CD4-positive, alpha-beta memory T cell (primary cell): ENCODE measurements around the gene LSP1. TPM values are rescaled to one million over a fixed set of nuclear protein-coding genes. Genes with fewer than 3 reads are reported as not detected.
A peak's percentile ranks its signal among the peaks of the same experiment; 100 is the strongest.

ENCODE experiments used
- CTCF ChIA-PET: fragments of 350-600 bp; sonication (Branson Sonifier 250); formaldehyde crosslinking; loops from one replicate; lab custom pipeline; 2021; ENCODE audit warnings: inconsistent platforms; ENCODE audit not compliant: partially characterized antibody; lab: Charles Lee
- POLR2A ChIA-PET: fragments of 350-600 bp; sonication (Branson Sonifier 250); formaldehyde crosslinking; loops from one replicate; lab custom pipeline; 2021; ENCODE audit not compliant: partially characterized antibody; lab: Charles Lee
- DNase-seq, 5 donors: peaks; one replicate each; pipeline versions ENCODE4 v3.0.0 to v3.0.0-alpha.2; 2020 to 2022; ENCODE audit warnings: mixed read lengths in 1 of 5
- H3K27ac ChIP-seq: one replicate; pipeline ENCODE4 v1.7.0; 2013; ENCODE audit warnings: low read depth, low read length
- H3K27me3 ChIP-seq: 2 replicates; pipeline ENCODE4 v1.7.0; 2013; ENCODE audit warnings: mild to moderate bottlenecking, low read length, moderate library complexity; ENCODE audit not compliant: insufficient read depth
- H3K36me3 ChIP-seq: 2 replicates; pipeline ENCODE4 v1.7.0; 2013; ENCODE audit warnings: mild to moderate bottlenecking, low read length, moderate library complexity; ENCODE audit not compliant: insufficient read depth
- H3K4me1 ChIP-seq: 2 replicates; pipeline ENCODE4 v1.7.0; 2013; ENCODE audit warnings: mild to moderate bottlenecking, low read length, moderate library complexity; ENCODE audit not compliant: insufficient read depth
- H3K4me3 ChIP-seq, 2 donors: one replicate each; pipeline ENCODE4 v1.7.0; 2013; ENCODE audit warnings: low read length in 2 of 2, mild to moderate bottlenecking in 1 of 2
- H3K9me3 ChIP-seq, 2 donors: one replicate each; pipeline ENCODE4 v1.7.0; 2013; ENCODE audit warnings: low read length in 2 of 2, control low read depth in 1 of 2; ENCODE audit not compliant: control insufficient read depth in 1 of 2
- H3K27ac Mint-ChIP-seq, 7 donors: one replicate each; pipeline ENCODE4 v1.8.0; 2020 to 2021; ENCODE audit warnings: mixed read lengths in 7 of 7, mild to moderate bottlenecking in 6 of 7, inconsistent platforms in 3 of 7, moderate library complexity in 3 of 7
- H3K27me3 Mint-ChIP-seq, 2 donors: one replicate each; pipeline ENCODE4 v1.8.0; 2020 to 2021; ENCODE audit warnings: mixed read lengths in 2 of 2
- H3K36me3 Mint-ChIP-seq, 2 donors: one replicate each; pipeline ENCODE4 v1.8.0; 2020 to 2021; ENCODE audit warnings: mixed read lengths in 2 of 2, inconsistent platforms in 1 of 2, mild to moderate bottlenecking in 1 of 2
- H3K4me1 Mint-ChIP-seq, 4 donors: one replicate each; pipeline ENCODE4 v1.8.0; 2020 to 2021; ENCODE audit warnings: mixed read lengths in 4 of 4, mild to moderate bottlenecking in 1 of 4
- H3K4me3 Mint-ChIP-seq, 8 donors: one replicate each; pipeline ENCODE4 v1.8.0; 2020 to 2021; ENCODE audit warnings: mixed read lengths in 8 of 8, mild to moderate bottlenecking in 7 of 8, moderate library complexity in 6 of 8, inconsistent platforms in 3 of 8
- H3K9me3 Mint-ChIP-seq, 8 donors: one replicate each; pipeline ENCODE4 v1.8.0; 2020 to 2021; ENCODE audit warnings: mixed read lengths in 8 of 8, mild to moderate bottlenecking in 5 of 8, inconsistent platforms in 3 of 8, moderate library complexity in 1 of 8
- intact Hi-C: fragments of 100-400 bp; cut with micrococcal nuclease; formaldehyde crosslinking; loops from one replicate; pipeline ENCODE4 v1.15.1; 2023
- polyA plus RNA-seq, 2 donors: library from polyadenylated mRNA; unstranded; fragments of 300-500 nt; fragmentation: Illumina TruSeq; gene quantifications; one replicate each; pipeline ENCODE4 v1.2.3, GENCODE V29; 2021
- total RNA-seq, 2 experiments: library from RNA; stranded (reverse); gene quantifications; one replicate each; pipeline ENCODE4 v1.2.3, GENCODE V29; 2021

The LSP1 gene
- total and polyA plus RNA-seq, 4 experiments from 2014 or later: 253 to 435 (median 325) TPM

- CTCF ChIA-PET: interaction anchor here (1.2 to 2.4 kb wide), 2 partner anchors 227 to 231 kb away, joined by 3 to 8 read pairs; no protein-coding TSS in a partner anchor
- intact Hi-C loops: no loop called here
- no peak overlapping the region for H3K27ac Mint-ChIP-seq
- POLR2A ChIA-PET: interaction anchor here (1.3 to 2.4 kb wide), 3 partner anchors 30 to 38 kb away, joined by 5 to 19 read pairs (median 6); partner anchors contain the start of gene PRR33
- Histone ChIP-seq H3K4me1 (no peaks in the 10 kb centered on the region), H3K36me3 (no peaks in the 10 kb centered on the region), H3K27ac (no peak overlapping the region), H3K27me3 (no peaks in the 10 kb centered on the region), H3K4me3 (no peak overlapping the region), H3K9me3 (no peaks in the 10 kb centered on the region)
- peak in 1 of 5 donors; percentile 26 for DNase-seq
- no peaks in the 10 kb centered on the region for H3K9me3 Mint-ChIP-seq
- peak overlapping the region in 1 of 8 donors; percentile 26 for H3K4me3 Mint-ChIP-seq
- H3K4me1 Mint-ChIP-seq: peaks cover 7 to 13% (median 11%) of the 10 kb centered on the region in 4 donors
- peaks cover 0 to 7% of the 10 kb centered on the region in 2 donors for H3K27me3 Mint-ChIP-seq
- H3K36me3 Mint-ChIP-seq: no peaks in the 10 kb centered on the region
These were observed 67.4 kb downstream of the LSP1 start for GRCh38 chr11:1920128-1920908.

GRCh38 chr11:1920909-1921573, 68.2 kb downstream of the LSP1 start:
- Mint-ChIP-seq H3K27me3 (peaks cover 0 to 7% of the 10 kb centered on the region in 2 donors), H3K4me3 (no peak overlapping the region), H3K36me3 (no peaks in the 10 kb centered on the region), H3K27ac (peak overlapping the region in 1 of 7 donors; percentile 40), H3K4me1 (peaks cover 4 to 8% (median 8%) of the 10 kb centered on the region in 4 donors), H3K9me3 (no peaks in the 10 kb centered on the region)
- Histone ChIP-seq H3K4me1 (no peaks in the 10 kb centered on the region), H3K36me3 (no peaks in the 10 kb centered on the region), H3K27ac (no peak overlapping the region), H3K27me3 (no peaks in the 10 kb centered on the region), H3K4me3 (no peak overlapping the region), H3K9me3 (no peaks in the 10 kb centered on the region)
- CTCF ChIA-PET: interaction anchor here (0.8 to 2.4 kb wide), 7 partner anchors 17 to 231 kb away, joined by 3 to 8 read pairs (median 4); no protein-coding TSS in a partner anchor
- POLR2A ChIA-PET: interaction anchor here (1.3 to 2.7 kb wide), 4 partner anchors 31 to 71 kb away, joined by 3 to 19 read pairs (median 7); partner anchors contain the start of gene PRR33
- intact Hi-C loops: no loop called here
- DNase-seq: peak in 1 of 5 donors; percentile 33

GRCh38 chr11:1921574-1922141, 68.8 kb downstream of the LSP1 start:
- Mint-ChIP-seq H3K36me3 (no peaks in the 10 kb centered on the region), H3K9me3 (no peaks in the 10 kb centered on the region), H3K4me3 (no peak overlapping the region), H3K27me3 (peaks cover 0 to 7% of the 10 kb centered on the region in 2 donors), H3K4me1 (peaks cover 4 to 8% (median 7%) of the 10 kb centered on the region in 4 donors), H3K27ac (peak overlapping the region in 2 of 7 donors; percentile 31 to 40)
- peak in 1 of 5 donors; percentile 25 for DNase-seq
- no peak overlapping the region for H3K27ac ChIP-seq
- H3K4me3 ChIP-seq: no peak overlapping the region
- no peaks in the 10 kb centered on the region for H3K4me1 ChIP-seq
- H3K36me3 ChIP-seq: no peaks in the 10 kb centered on the region
- ChIA-PET POLR2A (interaction anchor here (1.1 to 2.7 kb wide), 5 partner anchors 31 to 71 kb away, joined by 3 to 19 read pairs (median 5); partner anchors contain the start of gene PRR33), CTCF (interaction anchor here (0.8 to 2.4 kb wide), 9 partner anchors 18 to 230 kb away, joined by 3 to 8 read pairs (median 4); no protein-coding TSS in a partner anchor)
- intact Hi-C loops: no loop called here
- H3K27me3 ChIP-seq: no peaks in the 10 kb centered on the region
- no peaks in the 10 kb centered on the region for H3K9me3 ChIP-seq

- Histone ChIP-seq H3K4me3 (no peak overlapping the region), H3K27me3 (no peaks in the 10 kb centered on the region), H3K9me3 (no peaks in the 10 kb centered on the region), H3K4me1 (no peaks in the 10 kb centered on the region), H3K36me3 (no peaks in the 10 kb centered on the region), H3K27ac (no peak overlapping the region)
- Mint-ChIP-seq H3K4me1 (peaks cover 4 to 8% (median 7%) of the 10 kb centered on the region in 4 donors), H3K9me3 (no peaks in the 10 kb centered on the region), H3K36me3 (no peaks in the 10 kb centered on the region), H3K27ac (peak overlapping the region in 4 of 7 donors; percentile 23 to 42 (median 29)), H3K4me3 (no peak overlapping the region), H3K27me3 (peaks cover 0 to 7% of the 10 kb centered on the region in 2 donors)
- ChIA-PET CTCF (interaction anchor here (0.9 to 2.4 kb wide), 5 partner anchors 25 to 229 kb away, joined by 4 to 8 read pairs (median 4); no protein-coding TSS in a partner anchor), POLR2A (interaction anchor here (0.9 to 2.7 kb wide), 4 partner anchors 32 to 69 kb away, joined by 3 to 19 read pairs (median 6); partner anchors contain the start of gene PRR33)
- intact Hi-C loops: no loop called here
- DNase-seq: peak in 1 of 5 donors; percentile 12
These were observed 69.7 kb downstream of the LSP1 start for GRCh38 chr11:1922481-1923081.

GRCh38 chr11:1923201-1923956, 70.5 kb downstream of the LSP1 start:
- Mint-ChIP-seq H3K36me3 (no peaks in the 10 kb centered on the region), H3K27ac (peak overlapping the region in 2 of 7 donors; percentile 23 to 35), H3K4me3 (no peak overlapping the region), H3K9me3 (no peaks in the 10 kb centered on the region), H3K4me1 (peaks cover 4 to 8% (median 7%) of the 10 kb centered on the region in 4 donors), H3K27me3 (peaks cover 0 to 7% of the 10 kb centered on the region in 2 donors)
- no peak for DNase-seq
- intact Hi-C loops: no loop called here
- ChIA-PET POLR2A (interaction anchor here (2.7 kb wide), 1 partner anchor 69 kb away, joined by 9 read pairs; no protein-coding TSS in a partner anchor), CTCF (interaction anchor here (1.5 kb wide), 1 partner anchor 34 kb away, joined by 4 read pairs; no protein-coding TSS in a partner anchor)
- Histone ChIP-seq H3K4me3 (no peak overlapping the region), H3K27ac (no peak overlapping the region), H3K4me1 (no peaks in the 10 kb centered on the region), H3K27me3 (no peaks in the 10 kb centered on the region), H3K9me3 (no peaks in the 10 kb centered on the region), H3K36me3 (no peaks in the 10 kb centered on the region)

- Mint-ChIP-seq H3K36me3 (no peaks in the 10 kb centered on the region), H3K4me3 (no peak overlapping the region), H3K9me3 (no peaks in the 10 kb centered on the region), H3K27me3 (peaks cover 0 to 7% of the 10 kb centered on the region in 2 donors), H3K27ac (no peak overlapping the region), H3K4me1 (peaks cover 1 to 8% (median 7%) of the 10 kb centered on the region in 4 donors)
- no peaks in the 10 kb centered on the region for H3K27me3 ChIP-seq
- no peak overlapping the region for H3K4me3 ChIP-seq
- ChIA-PET CTCF (no interaction called here), POLR2A (no interaction called here)
- no peaks in the 10 kb centered on the region for H3K4me1 ChIP-seq
- H3K9me3 ChIP-seq: no peaks in the 10 kb centered on the region
- H3K36me3 ChIP-seq: no peaks in the 10 kb centered on the region
- peak in 1 of 5 donors; percentile 19 for DNase-seq
- intact Hi-C loops: no loop called here
- no peak overlapping the region for H3K27ac ChIP-seq
These were observed 71.3 kb downstream of the LSP1 start for GRCh38 chr11:1924181-1924580.
